ENCODE data around the gene STK26. TPM values are rescaled to one million over a fixed set of nuclear protein-coding genes. Genes with fewer than 3 reads are reported as not detected.
"Not testable (repeated sequence)": the region's sequence is repeated elsewhere in the genome, so short reads cannot be mapped to it uniquely, and the experiment has no call there.

STK26 gene
- total RNA-seq, 1 donor from 2014 or later, result 12.2 TPM

DNA sequence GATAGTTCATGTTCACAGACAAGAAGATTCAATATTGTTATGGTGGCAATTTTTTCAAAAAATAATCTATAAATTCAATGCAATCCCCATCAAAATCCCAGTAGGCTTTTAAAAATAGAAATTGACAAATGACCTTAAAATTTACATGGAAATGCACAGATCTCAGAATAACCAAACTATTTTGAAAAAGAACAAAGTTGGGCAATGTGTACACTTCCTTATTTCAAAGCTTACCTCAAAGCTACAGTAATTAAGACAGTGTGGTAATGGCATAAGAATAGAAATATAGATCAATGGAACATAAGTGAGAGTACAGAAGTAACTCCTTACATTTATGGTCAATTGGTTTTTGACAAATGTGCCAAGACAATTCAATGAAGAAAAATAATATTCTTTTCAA is 65.8 kb downstream of the STK26 start:
- H3K9me3 ChIP-seq, result no peaks in the 10 kb centered on the region
- H3K4me1 ChIP-seq, result no peaks in the 10 kb centered on the region
- H3K27me3 ChIP-seq, result no peaks in the 10 kb centered on the region
- H3K27ac ChIP-seq, result no peak overlapping the region
- H3K4me3 ChIP-seq, result no peak overlapping the region
- ATAC-seq (no peak), DNase-seq (no peak)
- TF ChIP-seq, protein P1, sequence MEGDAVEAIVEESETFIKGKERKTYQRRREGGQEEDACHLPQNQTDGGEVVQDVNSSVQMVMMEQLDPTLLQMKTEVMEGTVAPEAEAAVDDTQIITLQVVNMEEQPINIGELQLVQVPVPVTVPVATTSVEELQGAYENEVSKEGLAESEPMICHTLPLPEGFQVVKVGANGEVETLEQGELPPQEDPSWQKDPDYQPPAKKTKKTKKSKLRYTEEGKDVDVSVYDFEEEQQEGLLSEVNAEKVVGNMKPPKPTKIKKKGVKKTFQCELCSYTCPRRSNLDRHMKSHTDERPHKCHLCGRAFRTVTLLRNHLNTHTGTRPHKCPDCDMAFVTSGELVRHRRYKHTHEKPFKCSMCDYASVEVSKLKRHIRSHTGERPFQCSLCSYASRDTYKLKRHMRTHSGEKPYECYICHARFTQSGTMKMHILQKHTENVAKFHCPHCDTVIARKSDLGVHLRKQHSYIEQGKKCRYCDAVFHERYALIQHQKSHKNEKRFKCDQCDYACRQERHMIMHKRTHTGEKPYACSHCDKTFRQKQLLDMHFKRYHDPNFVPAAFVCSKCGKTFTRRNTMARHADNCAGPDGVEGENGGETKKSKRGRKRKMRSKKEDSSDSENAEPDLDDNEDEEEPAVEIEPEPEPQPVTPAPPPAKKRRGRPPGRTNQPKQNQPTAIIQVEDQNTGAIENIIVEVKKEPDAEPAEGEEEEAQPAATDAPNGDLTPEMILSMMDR (IDR thresholded peaks at IDR 0.05), result no peak
- intact Hi-C loops (cut with DNase I), result no loop called here
- no peaks in the 10 kb centered on the region for H3K36me3 ChIP-seq

DNA sequence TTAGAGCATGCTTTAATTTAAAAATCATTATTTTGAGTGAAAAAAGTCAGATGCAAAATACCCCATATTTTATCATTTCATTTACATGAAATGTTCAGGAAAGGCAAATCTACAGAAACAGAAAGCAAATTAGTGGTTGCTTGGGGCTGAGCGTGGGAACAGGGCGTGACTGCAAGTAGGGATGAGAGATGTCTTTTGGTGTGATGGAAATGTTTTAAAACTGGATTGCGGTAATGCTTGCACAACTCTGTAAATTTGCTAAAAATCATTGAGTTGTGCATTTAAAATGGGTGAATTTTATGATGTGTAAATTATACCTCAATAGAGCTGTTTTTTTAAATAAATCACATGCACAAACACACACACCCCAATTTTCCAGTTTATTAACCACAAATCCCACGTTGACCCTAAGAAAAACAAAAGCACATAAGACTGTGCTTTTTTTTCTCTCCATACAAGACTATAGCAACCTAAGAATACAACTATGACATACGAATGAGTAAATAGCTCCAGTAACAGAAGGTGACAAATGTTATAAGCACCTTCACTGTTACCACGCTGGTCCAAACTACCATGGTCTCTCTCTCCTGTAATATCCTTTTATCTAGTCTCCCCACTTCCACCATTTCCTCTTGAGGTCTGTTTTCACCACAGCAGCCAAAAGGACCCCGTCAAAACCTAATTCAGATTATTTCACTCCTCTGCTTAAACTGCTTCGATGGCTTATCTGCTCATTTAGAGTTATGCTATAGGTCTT is 67.5 kb downstream of the STK26 start:
- TF ChIP-seq, protein P1 (IDR thresholded peaks at IDR 0.05), result no peak
- Histone ChIP-seq H3K4me3 (no peak overlapping the region), H3K27me3 (no peaks in the 10 kb centered on the region), H3K9me3 (no peaks in the 10 kb centered on the region), H3K4me1 (no peaks in the 10 kb centered on the region), H3K27ac (no peak overlapping the region), H3K36me3 (no peaks in the 10 kb centered on the region)
- intact Hi-C loops (cut with DNase I), result no loop called here
- no peak for DNase-seq
- ATAC-seq, result no peak

DNA sequence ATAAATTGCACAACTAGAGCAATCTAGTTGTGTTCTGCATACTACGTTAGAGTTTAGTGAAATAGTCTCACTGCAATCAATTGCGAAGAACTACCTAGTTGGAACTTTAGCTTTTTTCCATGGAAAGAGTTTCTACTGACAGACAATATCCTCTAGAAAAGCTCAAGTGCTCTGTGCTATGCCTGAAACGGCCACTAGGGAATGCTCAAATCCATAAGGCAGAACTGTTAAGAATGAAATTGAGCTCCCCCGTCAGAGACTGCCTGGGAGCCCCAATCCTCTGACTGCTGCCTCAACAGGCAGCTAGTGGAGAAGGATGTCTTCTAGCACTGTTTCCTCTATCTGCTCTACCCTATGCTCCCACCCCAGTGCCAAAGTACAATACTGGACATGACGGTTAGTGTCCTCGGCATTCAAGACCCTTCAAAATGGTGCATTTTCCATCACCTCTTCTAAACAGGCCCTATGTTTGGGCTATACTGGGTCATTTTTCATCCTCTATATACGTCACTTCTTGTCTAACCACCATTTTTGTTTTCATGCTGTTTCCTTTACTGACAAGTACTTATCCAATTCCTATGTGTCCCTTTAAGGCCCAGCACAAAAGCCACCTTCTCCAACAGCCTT is 69.5 kb downstream of the STK26 start:
- no peaks in the 10 kb centered on the region for H3K27me3 ChIP-seq
- no peaks in the 10 kb centered on the region for H3K9me3 ChIP-seq
- DNase-seq (no peak), ATAC-seq (peak; percentile 86)
- intact Hi-C loops (cut with DNase I), result no loop called here
- H3K4me3 ChIP-seq, result no peak overlapping the region
- H3K36me3 ChIP-seq, result no peaks in the 10 kb centered on the region
- TF ChIP-seq, protein P1 (IDR thresholded peaks at IDR 0.05), result peak; percentile 76
- H3K27ac ChIP-seq, result no peak overlapping the region
- no peaks in the 10 kb centered on the region for H3K4me1 ChIP-seq

DNA sequence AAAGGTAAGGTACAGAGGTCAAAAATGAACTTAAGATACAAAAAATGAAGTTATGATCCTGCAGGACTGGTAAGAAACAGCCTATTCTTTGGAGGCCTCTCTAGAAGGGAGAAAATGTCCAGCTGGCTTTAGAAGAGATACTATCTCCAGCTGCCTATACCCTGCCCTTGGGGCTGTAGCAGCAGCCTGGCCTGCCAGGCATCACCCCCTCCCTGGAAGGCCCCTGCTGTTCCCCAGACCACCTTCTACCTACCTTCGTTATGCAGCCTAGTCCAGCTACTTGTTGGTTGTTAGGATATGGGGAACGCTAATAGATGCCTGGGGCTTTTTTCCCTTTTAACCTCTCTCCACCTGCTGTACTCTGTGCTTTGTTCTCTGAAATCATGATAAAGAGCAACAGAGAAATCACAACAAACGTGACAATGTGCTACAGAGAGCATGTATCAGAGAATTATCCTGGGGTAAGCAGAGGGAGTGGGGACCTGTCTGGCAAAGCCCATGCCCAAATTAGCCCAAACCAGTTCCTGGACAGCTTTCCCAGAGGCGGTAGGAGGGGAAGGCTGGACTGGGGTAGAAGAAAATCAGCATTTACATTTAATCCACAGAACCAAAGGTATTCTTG is 70.2 kb downstream of the STK26 start:
- intact Hi-C loops (cut with DNase I), result no loop called here
- Histone ChIP-seq H3K27me3 (no peaks in the 10 kb centered on the region), H3K4me3 (no peak overlapping the region), H3K4me1 (no peaks in the 10 kb centered on the region), H3K36me3 (no peaks in the 10 kb centered on the region), H3K27ac (no peak overlapping the region), H3K9me3 (no peaks in the 10 kb centered on the region)
- TF ChIP-seq, protein P1 (IDR thresholded peaks at IDR 0.05), result no peak
- DNase-seq (no peak), ATAC-seq (no peak)

DNA sequence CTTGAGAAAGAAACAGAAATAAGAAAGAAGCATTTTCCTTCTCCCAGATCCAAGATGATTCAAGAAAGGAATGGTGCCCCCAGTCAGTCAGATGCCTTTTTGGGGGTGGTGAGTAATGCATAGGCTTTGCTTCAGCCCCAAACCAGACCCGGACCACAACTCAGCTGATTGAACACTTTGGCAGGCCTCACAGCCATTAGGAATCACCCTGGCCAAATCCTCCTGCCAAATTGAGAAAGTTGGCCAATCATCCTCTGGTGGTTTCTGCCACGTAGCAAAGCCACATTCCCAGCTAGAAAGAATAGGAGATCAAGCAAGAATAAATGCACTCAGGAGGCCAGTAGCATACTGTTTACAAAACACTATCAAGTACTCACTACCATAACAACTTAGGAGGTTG is 71.1 kb downstream of the STK26 start:
- no peaks in the 10 kb centered on the region for H3K4me1 ChIP-seq
- TF ChIP-seq, protein P1 (IDR thresholded peaks at IDR 0.05), result no peak
- intact Hi-C loops (cut with DNase I), result no loop called here
- no peak overlapping the region for H3K4me3 ChIP-seq
- H3K27ac ChIP-seq, result no peak overlapping the region
- DNase-seq (no peak), ATAC-seq (no peak)
- H3K27me3 ChIP-seq, result no peaks in the 10 kb centered on the region
- no peaks in the 10 kb centered on the region for H3K9me3 ChIP-seq
- no peaks in the 10 kb centered on the region for H3K36me3 ChIP-seq

DNA sequence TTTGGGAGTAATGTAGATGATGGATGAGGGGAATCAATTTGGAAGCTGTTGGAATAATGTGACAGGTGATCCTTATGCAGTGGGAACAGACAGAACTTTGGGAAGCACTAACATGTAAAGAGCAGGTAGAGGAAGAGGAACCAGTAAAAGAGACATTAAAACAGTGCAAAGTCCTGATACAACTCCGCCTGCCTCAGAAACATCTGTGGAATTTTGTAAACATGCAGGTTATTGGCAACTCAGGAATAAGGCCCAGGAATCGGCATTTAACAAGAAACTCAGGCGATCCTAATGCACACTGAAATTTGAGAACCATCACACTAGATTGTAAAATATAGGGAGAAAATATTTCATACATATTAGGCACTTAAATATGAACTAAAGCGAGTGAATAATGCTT is 75.6 kb downstream of the STK26 start:
- H3K4me1 ChIP-seq; intact Hi-C loops (cut with DNase I); H3K27me3 ChIP-seq; H3K9me3 ChIP-seq; ATAC-seq; H3K27ac ChIP-seq; H3K36me3 ChIP-seq; DNase-seq; H3K4me3 ChIP-seq: not testable (repeated sequence)

All from upper lobe of right lung (tissue), 1 donor.